Parathyroid adenoma (tissue), 2 donors: ENCODE results near the gene SUPT3H.

Experiments
- H2AFZ ChIP-seq: fragments of 300-600 bp; sonication (generic); one replicate; pipeline ENCODE4 v1.7.0; 2017; ENCODE audit warnings: antibody characterized with exemption, mild to moderate bottlenecking
- H3K27ac ChIP-seq: fragments of 300-600 bp; sonication (generic); one replicate; pipeline ENCODE4 v1.7.0; 2017
- H3K27me3 ChIP-seq: fragments of 300-600 bp; sonication (generic); one replicate; pipeline ENCODE4 v1.7.0; 2017; ENCODE audit warnings: low read length; ENCODE audit not compliant: control insufficient read depth, insufficient read depth
- H3K36me3 ChIP-seq: fragments of 300-600 bp; sonication (generic); one replicate; pipeline ENCODE4 v1.7.0; 2017; ENCODE audit warnings: low read length; ENCODE audit not compliant: control insufficient read depth, insufficient read depth
- H3K4me1 ChIP-seq: fragments of 300-600 bp; sonication (generic); one replicate; pipeline ENCODE4 v1.7.0; 2017; ENCODE audit warnings: control low read depth
- H3K4me2 ChIP-seq: fragments of 300-600 bp; sonication (generic); one replicate; pipeline ENCODE4 v1.7.0; 2017; ENCODE audit warnings: low read length
- H3K4me3 ChIP-seq: fragments of 300-600 bp; sonication (generic); one replicate; pipeline ENCODE4 v1.7.0; 2017; ENCODE audit warnings: low read depth, low read length
- H3K79me2 ChIP-seq: fragments of 300-600 bp; sonication (generic); one replicate; pipeline ENCODE4 v1.7.0; 2017; ENCODE audit warnings: control low read depth
- H3K9ac ChIP-seq: fragments of 300-600 bp; sonication (generic); one replicate; pipeline ENCODE4 v1.7.0; 2017; ENCODE audit warnings: mild to moderate bottlenecking
- H3K9me3 ChIP-seq: fragments of 300-600 bp; sonication (generic); one replicate; pipeline ENCODE4 v1.7.0; 2017; ENCODE audit warnings: low read length; ENCODE audit not compliant: control insufficient read depth
- TF ChIP-seq, protein P1 (sequence below): fragments of 300-600 bp; sonication (generic); IDR thresholded peaks from one replicate; pipeline ENCODE4 v1.7.0; 2017; ENCODE audit warnings: antibody characterized with exemption, mild to moderate bottlenecking
- donor health status: primary hyperparathyroidism.

SUPT3H gene

DNA sequence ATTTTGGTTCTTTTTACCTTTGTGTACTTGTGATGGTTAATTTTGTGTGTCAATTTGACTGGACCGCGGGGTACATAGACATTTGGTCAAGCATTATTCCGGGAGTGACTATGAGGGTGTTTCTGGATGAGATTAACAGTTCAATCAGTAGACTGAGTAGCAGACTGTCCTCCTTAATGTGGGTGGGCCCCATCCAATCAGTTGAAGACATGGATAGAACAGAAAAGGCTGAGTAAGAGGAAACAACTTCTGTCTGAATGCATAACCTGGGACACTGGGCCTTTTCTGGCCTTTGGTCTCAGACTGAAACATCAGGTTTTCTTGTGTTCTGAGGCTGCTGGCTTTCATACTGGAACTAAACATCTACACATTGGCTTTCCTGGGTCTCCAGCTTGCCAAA lies 353.1 kb downstream of the SUPT3H start:
- H3K4me3 ChIP-seq, result no peak overlapping the region
- TF ChIP-seq, protein P1, sequence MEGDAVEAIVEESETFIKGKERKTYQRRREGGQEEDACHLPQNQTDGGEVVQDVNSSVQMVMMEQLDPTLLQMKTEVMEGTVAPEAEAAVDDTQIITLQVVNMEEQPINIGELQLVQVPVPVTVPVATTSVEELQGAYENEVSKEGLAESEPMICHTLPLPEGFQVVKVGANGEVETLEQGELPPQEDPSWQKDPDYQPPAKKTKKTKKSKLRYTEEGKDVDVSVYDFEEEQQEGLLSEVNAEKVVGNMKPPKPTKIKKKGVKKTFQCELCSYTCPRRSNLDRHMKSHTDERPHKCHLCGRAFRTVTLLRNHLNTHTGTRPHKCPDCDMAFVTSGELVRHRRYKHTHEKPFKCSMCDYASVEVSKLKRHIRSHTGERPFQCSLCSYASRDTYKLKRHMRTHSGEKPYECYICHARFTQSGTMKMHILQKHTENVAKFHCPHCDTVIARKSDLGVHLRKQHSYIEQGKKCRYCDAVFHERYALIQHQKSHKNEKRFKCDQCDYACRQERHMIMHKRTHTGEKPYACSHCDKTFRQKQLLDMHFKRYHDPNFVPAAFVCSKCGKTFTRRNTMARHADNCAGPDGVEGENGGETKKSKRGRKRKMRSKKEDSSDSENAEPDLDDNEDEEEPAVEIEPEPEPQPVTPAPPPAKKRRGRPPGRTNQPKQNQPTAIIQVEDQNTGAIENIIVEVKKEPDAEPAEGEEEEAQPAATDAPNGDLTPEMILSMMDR, result no peak
- H3K27ac ChIP-seq, result no peak overlapping the region
- no peak overlapping the region for H2AFZ ChIP-seq
- no peak overlapping the region for H3K4me2 ChIP-seq
- H3K36me3 ChIP-seq, result no peaks in the 10 kb centered on the region
- H3K9ac ChIP-seq, result no peak overlapping the region
- H3K4me1 ChIP-seq, result no peaks in the 10 kb centered on the region
- no peaks in the 10 kb centered on the region for H3K79me2 ChIP-seq
- no peaks in the 10 kb centered on the region for H3K9me3 ChIP-seq
- H3K27me3 ChIP-seq, result no peaks in the 10 kb centered on the region

DNA sequence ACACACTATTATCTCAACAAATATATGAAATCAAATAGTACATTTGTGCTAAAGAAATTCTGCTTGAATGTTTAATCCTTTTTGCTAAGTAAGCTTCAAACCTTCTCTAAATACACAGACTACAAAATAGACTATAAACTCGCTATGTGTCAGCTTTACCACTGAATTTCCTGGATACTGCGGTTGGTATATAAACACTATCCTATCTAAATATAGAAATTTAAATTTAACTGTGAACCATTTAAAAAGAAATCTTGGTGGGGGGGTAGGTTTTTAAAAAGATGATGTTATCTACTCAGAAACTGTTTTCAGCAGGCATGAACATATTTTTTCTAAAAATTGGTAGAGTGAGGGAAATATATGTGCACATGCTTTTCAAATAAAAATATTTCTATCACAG lies 356.1 kb downstream of the SUPT3H start:
- H3K79me2 ChIP-seq, result no peaks in the 10 kb centered on the region
- H3K9me3 ChIP-seq, result no peaks in the 10 kb centered on the region
- no peak overlapping the region for H3K4me3 ChIP-seq
- no peak overlapping the region for H2AFZ ChIP-seq
- no peaks in the 10 kb centered on the region for H3K36me3 ChIP-seq
- H3K4me1 ChIP-seq, result no peaks in the 10 kb centered on the region
- no peak overlapping the region for H3K9ac ChIP-seq
- TF ChIP-seq, protein P1, result no peak
- no peaks in the 10 kb centered on the region for H3K27me3 ChIP-seq
- no peak overlapping the region for H3K27ac ChIP-seq
- H3K4me2 ChIP-seq, result no peak overlapping the region

DNA sequence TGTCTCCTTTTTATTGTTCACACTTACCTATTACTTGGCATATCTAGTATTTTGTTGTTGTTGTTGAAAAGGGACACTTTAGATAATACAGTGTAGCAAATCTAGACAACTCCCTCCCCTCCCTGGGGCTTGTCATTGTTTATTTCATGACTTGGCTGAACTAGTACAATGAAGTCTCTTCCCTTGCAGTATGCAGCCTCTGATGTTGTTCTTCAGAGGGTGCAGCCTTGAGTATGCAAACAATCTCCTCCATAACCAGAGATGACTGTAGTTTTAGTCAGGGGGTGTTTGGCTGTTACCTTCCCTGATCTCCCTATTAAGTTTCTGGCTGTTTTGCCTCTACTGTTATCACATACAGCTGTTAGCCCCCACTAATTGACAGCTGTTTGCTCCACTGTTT lies 365.0 kb downstream of the SUPT3H start:
- Histone ChIP-seq H3K4me3 (no peak overlapping the region), H3K79me2 (no peaks in the 10 kb centered on the region), H3K9me3 (no peaks in the 10 kb centered on the region), H2AFZ (no peak overlapping the region), H3K4me1 (no peaks in the 10 kb centered on the region), H3K27ac (no peak overlapping the region), H3K27me3 (no peaks in the 10 kb centered on the region), H3K4me2 (no peak overlapping the region), H3K9ac (no peak overlapping the region), H3K36me3 (no peaks in the 10 kb centered on the region)
- TF ChIP-seq, protein P1, result no peak

DNA sequence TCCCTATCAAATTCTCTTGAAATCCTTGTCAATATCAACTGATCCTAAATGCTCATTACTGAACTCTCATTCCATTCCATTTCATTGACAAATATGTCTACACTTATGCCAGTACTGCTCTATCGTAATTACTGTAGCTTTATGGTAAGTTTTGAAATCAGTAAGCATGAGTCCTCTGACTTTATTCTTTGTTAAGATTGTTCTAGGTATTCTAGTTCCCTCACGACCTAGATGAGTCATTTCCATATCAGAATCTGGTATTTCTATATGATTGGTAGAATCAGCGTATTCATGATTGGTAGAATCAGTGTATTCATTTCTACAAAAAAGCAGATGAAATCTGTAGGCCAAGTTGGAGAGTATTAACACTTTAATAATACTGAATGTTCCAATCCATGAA lies 368.2 kb downstream of the SUPT3H start:
- Histone ChIP-seq H3K27me3 (no peaks in the 10 kb centered on the region), H3K9ac (no peak overlapping the region), H3K4me1 (no peaks in the 10 kb centered on the region), H3K79me2 (no peaks in the 10 kb centered on the region), H3K4me3 (no peak overlapping the region), H2AFZ (no peak overlapping the region), H3K4me2 (no peak overlapping the region), H3K9me3 (no peaks in the 10 kb centered on the region), H3K36me3 (no peaks in the 10 kb centered on the region), H3K27ac (no peak overlapping the region)
- TF ChIP-seq, protein P1, result no peak

DNA sequence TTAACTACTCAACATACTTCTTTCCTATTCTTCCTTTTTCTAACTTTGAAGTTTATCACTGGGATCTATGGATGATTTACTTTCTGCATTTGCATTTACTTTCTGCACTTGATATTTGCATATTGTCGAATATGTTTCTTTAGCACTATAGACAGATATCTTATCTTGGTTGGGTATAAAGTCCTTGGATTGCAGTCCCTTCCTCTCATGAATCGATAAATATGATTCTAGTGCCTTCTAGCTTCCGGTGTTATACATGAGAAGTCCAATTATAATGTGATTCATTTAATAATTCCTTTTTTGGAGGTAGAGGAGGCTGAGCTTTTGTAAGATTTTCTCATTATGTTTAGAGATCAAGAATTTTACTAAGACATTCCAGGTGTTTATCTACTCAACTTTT lies 370.8 kb downstream of the SUPT3H start:
- Histone ChIP-seq H3K79me2 (no peaks in the 10 kb centered on the region), H3K4me2 (no peak overlapping the region), H3K36me3 (no peaks in the 10 kb centered on the region), H3K4me3 (no peak overlapping the region), H2AFZ (no peak overlapping the region), H3K27ac (no peak overlapping the region), H3K27me3 (no peaks in the 10 kb centered on the region), H3K9ac (no peak overlapping the region), H3K9me3 (no peaks in the 10 kb centered on the region), H3K4me1 (no peaks in the 10 kb centered on the region)
- TF ChIP-seq, protein P1, result no peak
